ENCODE data around the gene INIP. TPM values are rescaled to one million over a fixed set of nuclear protein-coding genes. Genes with fewer than 3 reads are reported as not detected.
A peak's percentile ranks its signal among the peaks of the same experiment; 100 is the strongest.

INIP gene
- total and polyA plus RNA-seq, 8 donors, result 5.2 to 13.2 (median 7.7) TPM

DNA sequence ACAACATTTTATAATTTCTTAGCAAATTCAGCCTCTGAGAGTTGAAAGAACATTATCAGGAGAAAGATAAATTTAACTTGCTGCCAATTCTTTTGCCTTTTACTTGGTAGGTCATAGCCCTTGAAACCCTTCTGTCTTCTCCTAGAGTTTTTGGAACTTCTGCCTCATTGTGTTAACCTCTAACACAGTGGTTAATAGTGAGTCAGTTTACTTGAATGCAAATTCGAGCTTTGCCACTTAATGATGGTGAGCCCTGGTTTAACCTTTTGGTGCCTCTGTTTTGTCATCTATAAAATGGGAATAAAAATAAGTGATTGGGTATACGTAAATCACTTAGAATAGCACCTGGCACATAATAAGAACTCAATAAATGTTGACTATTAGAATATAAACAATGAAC lies 1.8 kb upstream of the INIP start:
- 53 to 69% methylated on average over 2 of the region's 2 CpGs for WGBS, 2 donors
- TF ChIP-seq, protein P1, sequence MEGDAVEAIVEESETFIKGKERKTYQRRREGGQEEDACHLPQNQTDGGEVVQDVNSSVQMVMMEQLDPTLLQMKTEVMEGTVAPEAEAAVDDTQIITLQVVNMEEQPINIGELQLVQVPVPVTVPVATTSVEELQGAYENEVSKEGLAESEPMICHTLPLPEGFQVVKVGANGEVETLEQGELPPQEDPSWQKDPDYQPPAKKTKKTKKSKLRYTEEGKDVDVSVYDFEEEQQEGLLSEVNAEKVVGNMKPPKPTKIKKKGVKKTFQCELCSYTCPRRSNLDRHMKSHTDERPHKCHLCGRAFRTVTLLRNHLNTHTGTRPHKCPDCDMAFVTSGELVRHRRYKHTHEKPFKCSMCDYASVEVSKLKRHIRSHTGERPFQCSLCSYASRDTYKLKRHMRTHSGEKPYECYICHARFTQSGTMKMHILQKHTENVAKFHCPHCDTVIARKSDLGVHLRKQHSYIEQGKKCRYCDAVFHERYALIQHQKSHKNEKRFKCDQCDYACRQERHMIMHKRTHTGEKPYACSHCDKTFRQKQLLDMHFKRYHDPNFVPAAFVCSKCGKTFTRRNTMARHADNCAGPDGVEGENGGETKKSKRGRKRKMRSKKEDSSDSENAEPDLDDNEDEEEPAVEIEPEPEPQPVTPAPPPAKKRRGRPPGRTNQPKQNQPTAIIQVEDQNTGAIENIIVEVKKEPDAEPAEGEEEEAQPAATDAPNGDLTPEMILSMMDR (IDR thresholded peaks at IDR 0.05), result no peak
- Histone ChIP-seq H3K4me1 (peaks cover 3 to 12% (median 4%) of the 10 kb centered on the region in 3 donors), H3K4me3 (no peak overlapping the region), H3K9me3 (no peaks in the 10 kb centered on the region), H3K27ac (no peak overlapping the region), H3K36me3 (no peaks in the 10 kb centered on the region), H3K27me3 (no peaks in the 10 kb centered on the region)
- FAIRE-seq (no peak), ATAC-seq (no peak), DNase-seq (no peak)
- intact Hi-C loops (cut with DNase I), result no loop called here

DNA sequence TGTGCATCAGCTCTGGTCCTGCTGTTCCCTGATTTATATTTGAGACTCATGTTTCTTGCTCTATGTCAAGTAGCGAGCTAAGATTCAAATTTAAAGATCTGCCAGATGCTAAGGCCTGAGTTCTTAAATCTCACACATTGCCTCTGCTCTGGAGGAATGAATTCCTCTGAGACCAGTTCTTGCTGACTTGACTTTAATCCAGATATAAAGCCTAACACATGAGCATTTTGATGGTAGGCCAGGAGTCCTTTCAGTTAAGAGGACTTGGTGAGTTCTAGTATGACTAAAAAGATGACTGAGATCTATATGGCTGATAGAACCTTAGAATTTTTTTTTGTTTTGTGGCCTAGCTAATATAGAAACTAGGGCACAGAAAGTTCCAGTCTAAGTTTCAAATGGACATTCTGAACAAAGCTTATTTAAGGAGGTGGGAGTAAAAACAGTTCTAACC lies 1.3 kb upstream of the INIP start:
- no peaks in the 10 kb centered on the region for H3K27me3 ChIP-seq
- intact Hi-C loops (cut with DNase I), result no loop called here
- no peaks in the 10 kb centered on the region for H3K36me3 ChIP-seq
- no peak for ATAC-seq
- H3K9me3 ChIP-seq, result no peaks in the 10 kb centered on the region
- no peak for FAIRE-seq
- peaks cover 3 to 12% (median 4%) of the 10 kb centered on the region in 3 donors for H3K4me1 ChIP-seq
- WGBS, 2 donors, result 93 to 94% methylated on average over 1 of the region's 1 CpG
- TF ChIP-seq, protein P1 (IDR thresholded peaks at IDR 0.05), result no peak
- no peak for DNase-seq
- no peak overlapping the region for H3K4me3 ChIP-seq
- no peak overlapping the region for H3K27ac ChIP-seq

DNA sequence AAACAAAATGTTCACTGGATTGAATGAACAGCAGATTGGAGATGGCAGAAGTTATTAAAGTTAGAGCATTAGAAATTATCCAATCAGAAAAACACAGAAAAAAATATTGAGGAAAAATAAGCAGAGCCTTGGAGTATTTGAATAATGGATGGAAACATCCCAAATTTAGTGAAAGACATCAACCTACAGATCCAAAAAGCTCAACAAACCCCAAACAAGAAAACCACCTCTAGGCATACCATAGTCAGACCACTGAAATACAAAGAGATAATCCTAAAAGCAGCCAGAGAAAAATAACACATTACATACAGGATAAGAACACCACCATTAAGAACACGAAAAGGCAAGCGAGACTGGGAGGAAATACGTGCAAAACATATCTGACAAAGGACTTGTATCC lies 5.2 kb downstream of the INIP start:
- intact Hi-C loops (cut with DNase I), result no loop called here
- Histone ChIP-seq H3K27ac (no peak overlapping the region), H3K4me1 (peaks cover 3 to 12% (median 7%) of the 10 kb centered on the region in 3 donors), H3K36me3 (no peaks in the 10 kb centered on the region), H3K4me3 (no peak overlapping the region), H3K27me3 (no peaks in the 10 kb centered on the region), H3K9me3 (no peaks in the 10 kb centered on the region)
- FAIRE-seq (no peak), DNase-seq (no peak), ATAC-seq (no peak)
- 95 to 100% methylated on average over 3 of the region's 3 CpGs for WGBS, 2 donors
- TF ChIP-seq, protein P1 (IDR thresholded peaks at IDR 0.05), result no peak

- H3K36me3 ChIP-seq, result no peaks in the 10 kb centered on the region
- DNase-seq, result no peak
- intact Hi-C loops (cut with DNase I), result no loop called here
- H3K4me3 ChIP-seq, result no peak overlapping the region
- no peaks in the 10 kb centered on the region for H3K27me3 ChIP-seq
- no peak overlapping the region for H3K27ac ChIP-seq
- no peak for FAIRE-seq
- WGBS, 2 donors, result 73 to 79% methylated on average over 7 of the region's 7 CpGs
- no peaks in the 10 kb centered on the region for H3K9me3 ChIP-seq
- H3K4me1 ChIP-seq, result peaks cover 0 to 3% (median under 1%) of the 10 kb centered on the region in 3 donors
- peak in 2 of 4 donors; percentile 57 to 65 for ATAC-seq
- TF ChIP-seq, protein P1 (IDR thresholded peaks at IDR 0.05), result peak in 2 of 4 donors; percentile 21 to 23
Observed at GRCh38 chr9:112711050-112711689, 6.7 kb downstream of the INIP start.

- TF ChIP-seq, protein P1 (IDR thresholded peaks at IDR 0.05), result peak in 2 of 4 donors; percentile 20 to 21
- Histone ChIP-seq H3K4me1 (no peaks in the 10 kb centered on the region), H3K9me3 (no peaks in the 10 kb centered on the region), H3K4me3 (no peak overlapping the region), H3K27me3 (no peaks in the 10 kb centered on the region), H3K27ac (no peak overlapping the region), H3K36me3 (no peaks in the 10 kb centered on the region)
- FAIRE-seq (no peak), DNase-seq (peak in 2 of 6 donors; percentile 22 to 42), ATAC-seq (peak; percentile 64 to 97 (median 94))
- intact Hi-C loops (cut with DNase I), result no loop called here
- WGBS, 2 donors, result 24 to 25% methylated on average over 6 of the region's 6 CpGs
Observed at GRCh38 chr9:112705768-112706427, 12.0 kb downstream of the INIP start.
